ENCODE measurements around the gene CSTB.

GRCh38 chr21:43805275-43805800, 29.2 kb upstream of the CSTB start:
- no peak for TF ChIP-seq EZH2 (IDR thresholded peaks at IDR 0.05; ENCODE audit: borderline replicate concordance, low read depth, low read length, severe bottlenecking)
- no peak for TF ChIP-seq CTCF (IDR thresholded peaks at IDR 0.05; ENCODE audit: extremely low read depth in 1 of 2, insufficient read depth in 1 of 2, low read depth in 1 of 2, low read length in 2 of 2)
- TF ChIP-seq MAX (IDR thresholded peaks at IDR 0.05; ENCODE audit: insufficient read depth, insufficient read length), result no peak
- no peak for TF ChIP-seq POLR2A (IDR thresholded peaks at IDR 0.05; ENCODE audit: low read depth, low read length)
